GM21619 (cell line): ENCODE measurements around the gene IFIT3.
A peak's percentile ranks its signal among the peaks of the same experiment; 100 is the strongest.

Source experiments
- ATAC-seq: cut with Tn5 transposase; IDR thresholded peaks from one replicate; pipeline ENCODE4 v1.9.1; 2021; ENCODE audit not compliant: unreplicated experiment

IFIT3 gene

GRCh38 chr10:89332123-89332633, 4.4 kb downstream of the IFIT3 start:
- peak; percentile 37 for ATAC-seq

- no peak for ATAC-seq
These were observed 7.4 kb downstream of the IFIT3 start for GRCh38 chr10:89335226-89335625.

GRCh38 chr10:89336241-89336640, 8.4 kb downstream of the IFIT3 start:
- no peak for ATAC-seq

GRCh38 chr10:89337484-89337883, 9.7 kb downstream of the IFIT3 start:
- peak; percentile 24 for ATAC-seq

- ATAC-seq, result no peak
These were observed 10.9 kb downstream of the IFIT3 start for GRCh38 chr10:89338713-89339112.

- no peak for ATAC-seq
These were observed 12.1 kb downstream of the IFIT3 start for GRCh38 chr10:89339875-89340274.

GRCh38 chr10:89341649-89342048, 13.9 kb downstream of the IFIT3 start:
- ATAC-seq, result no peak

- ATAC-seq, result no peak
These were observed 14.6 kb downstream of the IFIT3 start for GRCh38 chr10:89342206-89342958.

- ATAC-seq, result no peak
These were observed 15.4 kb downstream of the IFIT3 start for GRCh38 chr10:89343089-89343767.

GRCh38 chr10:89344156-89344555, 16.4 kb downstream of the IFIT3 start:
- ATAC-seq, result no peak

- no peak for ATAC-seq
These were observed 17.7 kb downstream of the IFIT3 start for GRCh38 chr10:89345367-89346000.

- no peak for ATAC-seq
These were observed 18.8 kb downstream of the IFIT3 start for GRCh38 chr10:89346405-89347254.

- no peak for ATAC-seq
These were observed 20.1 kb downstream of the IFIT3 start for GRCh38 chr10:89347701-89348457.

- ATAC-seq, result no peak
These were observed 20.7 kb downstream of the IFIT3 start for GRCh38 chr10:89348481-89348880.

GRCh38 chr10:89348975-89349374, 21.2 kb downstream of the IFIT3 start:
- ATAC-seq, result no peak

- ATAC-seq, result peak; percentile 30
These were observed 23.0 kb downstream of the IFIT3 start for GRCh38 chr10:89350631-89351315.

- peak; percentile 83 for ATAC-seq
These were observed 23.6 kb downstream of the IFIT3 start for GRCh38 chr10:89351412-89351779.

GRCh38 chr10:89351780-89352597, 24.2 kb downstream of the IFIT3 start:
- ATAC-seq, result peak; percentile 32

- no peak for ATAC-seq
These were observed 25.0 kb downstream of the IFIT3 start for GRCh38 chr10:89352802-89353201.
